GM12878 (cell line): ENCODE results near the gene TMEM45A.
"Not testable (repeated sequence)": the region's sequence is repeated elsewhere in the genome, so short reads cannot be mapped to it uniquely, and the experiment has no call there.

Experiments
- CEBPB ChIP-seq, 2 experiments: fragments of 150-350 bp in 1 of 2; IDR thresholded peaks; 2 replicates each; pipeline ENCODE4 v1.6.1; 2012 to 2014; ENCODE audit warnings: low read depth in 2 of 2, low read length in 2 of 2, borderline replicate concordance in 1 of 2, inconsistent platforms in 1 of 2
- CTCF ChIP-seq, 3 experiments: IDR thresholded peaks in 2 of 3; conservative IDR thresholded peaks in 1 of 3; 2 replicates each; pipeline ENCODE4 v1.5.1; 2011; ENCODE audit warnings: low read depth in 3 of 3, low read length in 3 of 3, mild to moderate bottlenecking in 3 of 3, control low read depth in 2 of 3, moderate library complexity in 2 of 3, inconsistent platforms in 1 of 3, mixed read lengths in 1 of 3; ENCODE audit not compliant: control insufficient read depth in 2 of 3, insufficient read depth in 1 of 3; ENCODE audit errors: extremely low read depth in 1 of 3
- EGR1 ChIP-seq, 2 experiments: IDR thresholded peaks; 1 replicate in 1 of 2; 2 replicates in 1 of 2; pipeline ENCODE4 v1.6.1; 2011 to 2012; ENCODE audit warnings: low read depth in 2 of 2, low read length in 2 of 2, borderline replicate concordance in 1 of 2, mild to moderate bottlenecking in 1 of 2, moderate library complexity in 1 of 2
- EZH2 ChIP-seq: IDR thresholded peaks from 2 replicates; pipeline ENCODE4 v1.6.1; 2012; ENCODE audit warnings: low read depth, mild to moderate bottlenecking, control low read depth, inconsistent platforms, low read length, borderline replicate concordance; ENCODE audit not compliant: control insufficient read depth
- KDM1A ChIP-seq: fragments of 200-600 bp; sonication (generic); IDR thresholded peaks from 2 replicates; pipeline ENCODE4 v1.6.1; 2016; ENCODE audit warnings: borderline replicate concordance
- POLR2A ChIP-seq: IDR thresholded peaks from 2 replicates; pipeline ENCODE4 v1.6.1; 2011; ENCODE audit warnings: low read depth, mild to moderate bottlenecking, low read length
- STAT1 ChIP-seq: fragments of 450-650 bp; conservative IDR thresholded peaks from 2 replicates; pipeline ENCODE4 v1.6.1; 2014; ENCODE audit warnings: antibody characterized with exemption, mild to moderate bottlenecking
- USF2 ChIP-seq: IDR thresholded peaks from 2 replicates; pipeline ENCODE4 v1.6.1; 2011; ENCODE audit warnings: low read depth, low read length, improper control_type of control experiment, borderline replicate concordance
- YBX1 ChIP-seq: fragments of 450-650 bp; IDR thresholded peaks from 2 replicates; pipeline ENCODE4 v1.6.1; 2016; ENCODE audit warnings: antibody characterized with exemption
- ZBED1 ChIP-seq: IDR thresholded peaks from 2 replicates; pipeline ENCODE4 v1.6.1; 2016; ENCODE audit warnings: borderline replicate concordance
- ZNF274 ChIP-seq: IDR thresholded peaks from one replicate; pipeline ENCODE4 v1.8.0; 2011; ENCODE audit not compliant: insufficient read length, insufficient read depth

DNA sequence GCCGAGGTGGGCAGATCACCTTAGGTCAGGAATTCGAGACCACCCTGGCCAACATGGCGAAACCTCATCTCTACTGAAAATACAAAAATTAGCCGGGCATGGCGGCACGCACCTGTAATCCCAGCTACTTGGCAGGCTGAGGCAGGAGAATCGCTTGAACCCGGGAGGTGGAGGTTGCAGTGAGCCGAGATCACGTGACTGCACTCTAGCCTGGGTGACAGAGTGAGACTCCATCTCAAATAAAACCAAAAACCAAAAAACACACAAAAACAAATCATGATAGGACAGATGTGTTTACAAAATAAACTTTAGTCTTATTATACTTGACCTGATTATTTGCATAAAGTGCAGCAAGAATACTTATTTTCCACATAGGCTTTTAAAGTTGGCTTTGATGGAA is 89.7 kb downstream of the TMEM45A start:
- not testable (repeated sequence) for TF ChIP-seq EGR1 (IDR thresholded peaks at IDR 0.05; ENCODE audit: borderline replicate concordance in 1 of 2, low read depth in 2 of 2, low read length in 2 of 2); POLR2A; KDM1A; USF2; ZBED1; ZNF274; EZH2; YBX1; CEBPB (IDR thresholded peaks at IDR 0.05; ENCODE audit: borderline replicate concordance in 1 of 2, low read depth in 2 of 2, low read length in 2 of 2); STAT1; CTCF (IDR thresholded peaks at IDR 0.05 in 2 of 3, conservative IDR thresholded peaks at IDR 0.05 in 1 of 3; ENCODE audit: control insufficient read depth in 2 of 3, extremely low read depth in 1 of 3, insufficient read depth in 1 of 3, low read depth in 3 of 3, low read length in 3 of 3)
